HEK293 (cell line): ENCODE measurements around the gene STS.

Source experiments
- CTCF ChIA-PET: fragments of 350-600 bp; formaldehyde crosslinking; extraction: SDS; loops from one replicate; lab custom pipeline; 2021; ENCODE audit warnings: antibody characterized with exemption; lab: Yijun Ruan, JAX
- POLR2A ChIA-PET: fragments of 300-600 bp; formaldehyde crosslinking; extraction: SDS; loops from one replicate; lab custom pipeline; 2020; ENCODE audit warnings: antibody characterized with exemption, inconsistent platforms; lab: Yijun Ruan, JAX
- H3K27ac ChIP-seq: fragments of 200-500 bp; sonication (Bioruptor generic); 2 replicates; pipeline ENCODE4 v1.5.1; 2014; ENCODE audit warnings: low read depth, low read length, control low read depth, inconsistent platforms; ENCODE audit errors: extremely low read depth
- H3K36me3 ChIP-seq, 2 experiments: fragments of 200-500 bp in 1 of 2; sonication (Bioruptor generic) in 1 of 2; 1 replicate in 1 of 2; 2 replicates in 1 of 2; pipeline ENCODE4 v1.5.1; 2014 to 2017; ENCODE audit warnings: inconsistent platforms in 2 of 2, low read length in 2 of 2; ENCODE audit not compliant: control insufficient read depth in 2 of 2, insufficient read depth in 1 of 2
- H3K4me1 ChIP-seq: fragments of 200-500 bp; sonication (Bioruptor generic); 2 replicates; pipeline ENCODE4 v1.5.1; 2014; ENCODE audit warnings: mild to moderate bottlenecking, low read length, inconsistent platforms; ENCODE audit not compliant: control insufficient read depth, insufficient read depth
- H3K4me3 ChIP-seq: 2 replicates; pipeline ENCODE4 v1.5.1; 2011; ENCODE audit warnings: low read depth, mild to moderate bottlenecking, control low read depth, low read length, moderate library complexity
- H3K9me3 ChIP-seq: fragments of 200-500 bp; sonication (Bioruptor generic); 2 replicates; pipeline ENCODE4 v1.5.1; 2014; ENCODE audit warnings: low read depth, low read length, inconsistent platforms; ENCODE audit not compliant: control insufficient read depth, insufficient read depth
- HOXD13 ChIP-seq: sonication (generic); formaldehyde crosslinking; IDR thresholded peaks from 2 replicates; pipeline ENCODE4 v1.8.0; 2022; ENCODE audit warnings: missing genetic modification reagents, borderline replicate concordance
- KLF10 ChIP-seq: fragments of 450-650 bp; IDR thresholded peaks from 2 replicates; pipeline ENCODE4 v1.5.1; 2018; ENCODE audit warnings: missing biosample characterization, mild to moderate bottlenecking, missing genetic modification characterization
- TCF7L2 ChIP-seq: IDR thresholded peaks from 2 replicates; pipeline ENCODE4 v1.6.1; 2011; ENCODE audit warnings: low read depth, mild to moderate bottlenecking, inconsistent platforms, low read length, moderate library complexity, borderline replicate concordance
- ZNF112 ChIP-seq: fragments of 450-650 bp; formaldehyde crosslinking; IDR thresholded peaks from 2 replicates; pipeline ENCODE4 v1.5.0; 2017; ENCODE audit warnings: missing biosample characterization, missing genetic modification characterization
- ZNF449 ChIP-seq: fragments of 450-650 bp; formaldehyde crosslinking; IDR thresholded peaks from 2 replicates; pipeline ENCODE4 v1.5.1; 2017; ENCODE audit warnings: missing biosample characterization, mild to moderate bottlenecking, missing genetic modification characterization, moderate library complexity
- ZNF558 ChIP-seq: fragments of 450-650 bp; formaldehyde crosslinking; IDR thresholded peaks from 2 replicates; pipeline ENCODE4 v1.5.1; 2016; ENCODE audit warnings: missing biosample characterization, missing genetic modification characterization
- ZNF624 ChIP-seq: fragments of 450-650 bp; formaldehyde crosslinking; IDR thresholded peaks from 2 replicates; pipeline ENCODE4 v1.5.1; 2017; ENCODE audit warnings: missing biosample characterization, missing genetic modification characterization
- ZNF626 ChIP-seq: fragments of 450-650 bp; sonication (Bioruptor Pico); formaldehyde crosslinking; IDR thresholded peaks from 2 replicates; pipeline ENCODE4 v1.5.1; 2018; ENCODE audit warnings: missing biosample characterization, missing genetic modification characterization, inconsistent platforms
- ZNF654 ChIP-seq: fragments of 450-650 bp; formaldehyde crosslinking; IDR thresholded peaks from 2 replicates; pipeline ENCODE4 v1.5.1; 2016; ENCODE audit warnings: low read depth, missing biosample characterization, missing genetic modification characterization
- TF ChIP-seq, protein P1 (sequence below): fragments of 450-650 bp; formaldehyde crosslinking; IDR thresholded peaks from 2 replicates; pipeline ENCODE4 v1.5.1; 2016; ENCODE audit warnings: missing biosample characterization, missing genetic modification characterization, borderline replicate concordance
- TF ChIP-seq, protein P2 (sequence below): fragments of 450-650 bp; formaldehyde crosslinking; IDR thresholded peaks from 2 replicates; pipeline ENCODE4 v1.5.1; 2016; ENCODE audit warnings: missing biosample characterization, missing genetic modification characterization
- TF ChIP-seq, protein P3 (sequence below): fragments of 450-650 bp; formaldehyde crosslinking; IDR thresholded peaks from 2 replicates; pipeline ENCODE4 v1.5.1; 2016; ENCODE audit warnings: missing biosample characterization, missing genetic modification characterization, borderline replicate concordance

The STS gene

DNA sequence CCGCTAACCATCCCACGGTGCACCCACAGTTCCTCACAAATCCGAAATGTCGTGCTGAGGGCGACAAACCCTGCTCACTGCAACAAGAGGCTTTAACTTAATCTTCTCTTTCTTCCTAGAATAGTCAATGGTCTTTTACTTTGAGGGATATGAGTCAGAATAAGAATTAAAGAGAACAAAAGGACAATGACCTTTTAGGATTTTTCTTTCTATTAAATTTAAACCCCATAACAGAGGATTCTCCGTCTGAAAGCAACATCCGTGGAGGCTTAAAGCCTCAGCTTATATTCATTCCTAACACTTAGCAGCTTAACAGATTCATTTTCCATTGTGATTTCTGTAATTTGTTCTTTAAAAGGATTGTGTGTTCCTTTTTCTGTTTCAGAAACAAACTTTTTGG is 45.4 kb downstream of the STS start:
- TF ChIP-seq ZNF449 (no peak), ZNF626 (tag by site-specific recombination) (no peak), ZNF624 (tag by site-specific recombination) (no peak), ZNF558 (no peak), HOXD13 (CRISPR knock-in tag) (no peak), TCF7L2 (no peak), ZNF654 (tag by site-specific recombination) (no peak), ZNF112 (tag by site-specific recombination) (no peak), KLF10 (tag by site-specific recombination) (no peak)
- TF ChIP-seq, protein P1, sequence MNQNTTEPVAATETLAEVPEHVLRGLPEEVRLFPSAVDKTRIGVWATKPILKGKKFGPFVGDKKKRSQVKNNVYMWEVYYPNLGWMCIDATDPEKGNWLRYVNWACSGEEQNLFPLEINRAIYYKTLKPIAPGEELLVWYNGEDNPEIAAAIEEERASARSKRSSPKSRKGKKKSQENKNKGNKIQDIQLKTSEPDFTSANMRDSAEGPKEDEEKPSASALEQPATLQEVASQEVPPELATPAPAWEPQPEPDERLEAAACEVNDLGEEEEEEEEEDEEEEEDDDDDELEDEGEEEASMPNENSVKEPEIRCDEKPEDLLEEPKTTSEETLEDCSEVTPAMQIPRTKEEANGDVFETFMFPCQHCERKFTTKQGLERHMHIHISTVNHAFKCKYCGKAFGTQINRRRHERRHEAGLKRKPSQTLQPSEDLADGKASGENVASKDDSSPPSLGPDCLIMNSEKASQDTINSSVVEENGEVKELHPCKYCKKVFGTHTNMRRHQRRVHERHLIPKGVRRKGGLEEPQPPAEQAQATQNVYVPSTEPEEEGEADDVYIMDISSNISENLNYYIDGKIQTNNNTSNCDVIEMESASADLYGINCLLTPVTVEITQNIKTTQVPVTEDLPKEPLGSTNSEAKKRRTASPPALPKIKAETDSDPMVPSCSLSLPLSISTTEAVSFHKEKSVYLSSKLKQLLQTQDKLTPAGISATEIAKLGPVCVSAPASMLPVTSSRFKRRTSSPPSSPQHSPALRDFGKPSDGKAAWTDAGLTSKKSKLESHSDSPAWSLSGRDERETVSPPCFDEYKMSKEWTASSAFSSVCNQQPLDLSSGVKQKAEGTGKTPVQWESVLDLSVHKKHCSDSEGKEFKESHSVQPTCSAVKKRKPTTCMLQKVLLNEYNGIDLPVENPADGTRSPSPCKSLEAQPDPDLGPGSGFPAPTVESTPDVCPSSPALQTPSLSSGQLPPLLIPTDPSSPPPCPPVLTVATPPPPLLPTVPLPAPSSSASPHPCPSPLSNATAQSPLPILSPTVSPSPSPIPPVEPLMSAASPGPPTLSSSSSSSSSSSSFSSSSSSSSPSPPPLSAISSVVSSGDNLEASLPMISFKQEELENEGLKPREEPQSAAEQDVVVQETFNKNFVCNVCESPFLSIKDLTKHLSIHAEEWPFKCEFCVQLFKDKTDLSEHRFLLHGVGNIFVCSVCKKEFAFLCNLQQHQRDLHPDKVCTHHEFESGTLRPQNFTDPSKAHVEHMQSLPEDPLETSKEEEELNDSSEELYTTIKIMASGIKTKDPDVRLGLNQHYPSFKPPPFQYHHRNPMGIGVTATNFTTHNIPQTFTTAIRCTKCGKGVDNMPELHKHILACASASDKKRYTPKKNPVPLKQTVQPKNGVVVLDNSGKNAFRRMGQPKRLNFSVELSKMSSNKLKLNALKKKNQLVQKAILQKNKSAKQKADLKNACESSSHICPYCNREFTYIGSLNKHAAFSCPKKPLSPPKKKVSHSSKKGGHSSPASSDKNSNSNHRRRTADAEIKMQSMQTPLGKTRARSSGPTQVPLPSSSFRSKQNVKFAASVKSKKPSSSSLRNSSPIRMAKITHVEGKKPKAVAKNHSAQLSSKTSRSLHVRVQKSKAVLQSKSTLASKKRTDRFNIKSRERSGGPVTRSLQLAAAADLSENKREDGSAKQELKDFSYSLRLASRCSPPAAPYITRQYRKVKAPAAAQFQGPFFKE (tag by site-specific recombination) = no peak
- TF ChIP-seq, protein P2, sequence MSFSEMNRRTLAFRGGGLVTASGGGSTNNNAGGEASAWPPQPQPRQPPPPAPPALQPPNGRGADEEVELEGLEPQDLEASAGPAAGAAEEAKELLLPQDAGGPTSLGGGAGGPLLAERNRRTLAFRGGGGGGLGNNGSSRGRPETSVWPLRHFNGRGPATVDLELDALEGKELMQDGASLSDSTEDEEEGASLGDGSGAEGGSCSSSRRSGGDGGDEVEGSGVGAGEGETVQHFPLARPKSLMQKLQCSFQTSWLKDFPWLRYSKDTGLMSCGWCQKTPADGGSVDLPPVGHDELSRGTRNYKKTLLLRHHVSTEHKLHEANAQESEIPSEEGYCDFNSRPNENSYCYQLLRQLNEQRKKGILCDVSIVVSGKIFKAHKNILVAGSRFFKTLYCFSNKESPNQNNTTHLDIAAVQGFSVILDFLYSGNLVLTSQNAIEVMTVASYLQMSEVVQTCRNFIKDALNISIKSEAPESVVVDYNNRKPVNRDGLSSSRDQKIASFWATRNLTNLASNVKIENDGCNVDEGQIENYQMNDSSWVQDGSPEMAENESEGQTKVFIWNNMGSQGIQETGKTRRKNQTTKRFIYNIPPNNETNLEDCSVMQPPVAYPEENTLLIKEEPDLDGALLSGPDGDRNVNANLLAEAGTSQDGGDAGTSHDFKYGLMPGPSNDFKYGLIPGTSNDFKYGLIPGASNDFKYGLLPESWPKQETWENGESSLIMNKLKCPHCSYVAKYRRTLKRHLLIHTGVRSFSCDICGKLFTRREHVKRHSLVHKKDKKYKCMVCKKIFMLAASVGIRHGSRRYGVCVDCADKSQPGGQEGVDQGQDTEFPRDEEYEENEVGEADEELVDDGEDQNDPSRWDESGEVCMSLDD (tag by site-specific recombination) = no peak
- TF ChIP-seq, protein P3, sequence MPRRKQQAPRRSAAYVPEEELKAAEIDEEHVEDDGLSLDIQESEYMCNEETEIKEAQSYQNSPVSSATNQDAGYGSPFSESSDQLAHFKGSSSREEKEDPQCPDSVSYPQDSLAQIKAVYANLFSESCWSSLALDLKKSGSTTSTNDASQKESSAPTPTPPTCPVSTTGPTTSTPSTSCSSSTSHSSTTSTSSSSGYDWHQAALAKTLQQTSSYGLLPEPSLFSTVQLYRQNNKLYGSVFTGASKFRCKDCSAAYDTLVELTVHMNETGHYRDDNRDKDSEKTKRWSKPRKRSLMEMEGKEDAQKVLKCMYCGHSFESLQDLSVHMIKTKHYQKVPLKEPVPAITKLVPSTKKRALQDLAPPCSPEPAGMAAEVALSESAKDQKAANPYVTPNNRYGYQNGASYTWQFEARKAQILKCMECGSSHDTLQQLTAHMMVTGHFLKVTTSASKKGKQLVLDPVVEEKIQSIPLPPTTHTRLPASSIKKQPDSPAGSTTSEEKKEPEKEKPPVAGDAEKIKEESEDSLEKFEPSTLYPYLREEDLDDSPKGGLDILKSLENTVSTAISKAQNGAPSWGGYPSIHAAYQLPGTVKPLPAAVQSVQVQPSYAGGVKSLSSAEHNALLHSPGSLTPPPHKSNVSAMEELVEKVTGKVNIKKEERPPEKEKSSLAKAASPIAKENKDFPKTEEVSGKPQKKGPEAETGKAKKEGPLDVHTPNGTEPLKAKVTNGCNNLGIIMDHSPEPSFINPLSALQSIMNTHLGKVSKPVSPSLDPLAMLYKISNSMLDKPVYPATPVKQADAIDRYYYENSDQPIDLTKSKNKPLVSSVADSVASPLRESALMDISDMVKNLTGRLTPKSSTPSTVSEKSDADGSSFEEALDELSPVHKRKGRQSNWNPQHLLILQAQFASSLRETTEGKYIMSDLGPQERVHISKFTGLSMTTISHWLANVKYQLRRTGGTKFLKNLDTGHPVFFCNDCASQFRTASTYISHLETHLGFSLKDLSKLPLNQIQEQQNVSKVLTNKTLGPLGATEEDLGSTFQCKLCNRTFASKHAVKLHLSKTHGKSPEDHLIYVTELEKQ = no peak
- no peaks in the 10 kb centered on the region for H3K4me1 ChIP-seq
- no peaks in the 10 kb centered on the region for H3K9me3 ChIP-seq
- CTCF ChIA-PET = interaction anchor here (1.0 kb wide), 1 partner anchor 22 kb away, joined by 4 read pairs; no protein-coding TSS in a partner anchor
- H3K4me3 ChIP-seq = no peak overlapping the region
- no peaks in the 10 kb centered on the region for H3K36me3 ChIP-seq
- no peak overlapping the region for H3K27ac ChIP-seq
- POLR2A ChIA-PET = interaction anchor here (0.7 kb wide), 1 partner anchor 89 kb away, joined by 3 read pairs; no protein-coding TSS in a partner anchor
